Astrocyte (in vitro differentiated cells and primary cell): ENCODE data around the gene HAL. TPM values are rescaled to one million over a fixed set of nuclear protein-coding genes. Genes with fewer than 3 reads are reported as not detected.
A peak's percentile ranks its signal among the peaks of the same experiment; 100 is the strongest.

Experiments
- DNase-seq: peaks from one replicate; pipeline ENCODE4 v3.0.0-alpha.2; 2010; ENCODE audit warnings: low read depth
- FAIRE-seq: peaks from 2 replicates; lab custom pipeline; 2011; peaks lifted over from hg19 to GRCh38; lab: Jason Lieb, UNC
- H2AFZ ChIP-seq: 2 replicates; pipeline ENCODE4 v1.6.0; 2012; ENCODE audit warnings: low read depth, low read length, inconsistent platforms
- H3K27ac ChIP-seq: 2 replicates; pipeline ENCODE4 v1.5.1; 2011; ENCODE audit warnings: low read depth, low read length, inconsistent platforms
- H3K27me3 ChIP-seq: 2 replicates; pipeline ENCODE4 v1.6.0; 2011; ENCODE audit warnings: low read length, inconsistent platforms; ENCODE audit not compliant: insufficient read depth
- H3K36me3 ChIP-seq: 2 replicates; pipeline ENCODE4 v1.5.1; 2011; ENCODE audit warnings: low read length, inconsistent platforms; ENCODE audit not compliant: insufficient read depth
- H3K4me1 ChIP-seq: 2 replicates; pipeline ENCODE4 v1.5.1; 2011; ENCODE audit warnings: low read length, inconsistent platforms; ENCODE audit not compliant: insufficient read depth
- H3K4me2 ChIP-seq: 2 replicates; pipeline ENCODE4 v1.6.0; 2012; ENCODE audit warnings: low read length, inconsistent platforms
- H3K4me3 ChIP-seq: 2 replicates; pipeline ENCODE4 v1.5.1; 2011; ENCODE audit warnings: low read depth, mild to moderate bottlenecking, low read length, inconsistent platforms; ENCODE audit not compliant: insufficient read depth
- H3K79me2 ChIP-seq: 2 replicates; pipeline ENCODE4 v1.6.0; 2012; ENCODE audit warnings: mild to moderate bottlenecking, low read length, inconsistent platforms; ENCODE audit not compliant: insufficient read depth
- H3K9ac ChIP-seq: 2 replicates; pipeline ENCODE4 v1.6.0; 2012; ENCODE audit warnings: mild to moderate bottlenecking, low read length, inconsistent platforms
- H3K9me3 ChIP-seq: 2 replicates; pipeline ENCODE4 v1.5.1; 2012; ENCODE audit warnings: low read depth, mild to moderate bottlenecking, low read length, inconsistent platforms; ENCODE audit not compliant: insufficient read depth
- H4K20me1 ChIP-seq: 2 replicates; pipeline ENCODE4 v1.6.0; 2012; ENCODE audit warnings: low read length, inconsistent platforms; ENCODE audit not compliant: insufficient read depth
- H3K27ac Mint-ChIP-seq: one replicate; pipeline ENCODE4 v1.8.0; 2021; ENCODE audit warnings: mild to moderate bottlenecking, mixed read lengths; ENCODE audit not compliant: unreplicated experiment
- H3K27me3 Mint-ChIP-seq: one replicate; pipeline ENCODE4 v1.8.0; 2021; ENCODE audit warnings: low read depth, mixed read lengths; ENCODE audit not compliant: unreplicated experiment
- H3K36me3 Mint-ChIP-seq: one replicate; pipeline ENCODE4 v1.8.0; 2021; ENCODE audit warnings: low read depth, mixed read lengths; ENCODE audit not compliant: unreplicated experiment
- H3K4me1 Mint-ChIP-seq: one replicate; pipeline ENCODE4 v1.8.0; 2021; ENCODE audit warnings: low read depth, mixed read lengths; ENCODE audit not compliant: unreplicated experiment
- H3K4me3 Mint-ChIP-seq: one replicate; pipeline ENCODE4 v1.8.0; 2021; ENCODE audit warnings: mild to moderate bottlenecking, moderate library complexity, mixed read lengths; ENCODE audit not compliant: unreplicated experiment
- H3K9me3 Mint-ChIP-seq: one replicate; pipeline ENCODE4 v1.8.0; 2021; ENCODE audit warnings: mild to moderate bottlenecking, mixed read lengths; ENCODE audit not compliant: unreplicated experiment
- EZH2 ChIP-seq: IDR thresholded peaks from 2 replicates; pipeline ENCODE4 v1.6.1; 2012; ENCODE audit warnings: mild to moderate bottlenecking, low read length, inconsistent platforms; ENCODE audit not compliant: insufficient read depth
- total RNA-seq: library from RNA; stranded (reverse); gene quantifications from 2 replicates; pipeline ENCODE4 v1.2.1, GENCODE V29; 2021
- TF ChIP-seq, protein P1 (sequence below): IDR thresholded peaks from 2 replicates; pipeline ENCODE4 v1.5.1; 2011; ENCODE audit warnings: low read depth, mild to moderate bottlenecking, inconsistent platforms, low read length, moderate library complexity; ENCODE audit not compliant: insufficient read depth

The HAL gene
- total RNA-seq, 1 donor from 2014 or later: 0.20 TPM

DNA sequence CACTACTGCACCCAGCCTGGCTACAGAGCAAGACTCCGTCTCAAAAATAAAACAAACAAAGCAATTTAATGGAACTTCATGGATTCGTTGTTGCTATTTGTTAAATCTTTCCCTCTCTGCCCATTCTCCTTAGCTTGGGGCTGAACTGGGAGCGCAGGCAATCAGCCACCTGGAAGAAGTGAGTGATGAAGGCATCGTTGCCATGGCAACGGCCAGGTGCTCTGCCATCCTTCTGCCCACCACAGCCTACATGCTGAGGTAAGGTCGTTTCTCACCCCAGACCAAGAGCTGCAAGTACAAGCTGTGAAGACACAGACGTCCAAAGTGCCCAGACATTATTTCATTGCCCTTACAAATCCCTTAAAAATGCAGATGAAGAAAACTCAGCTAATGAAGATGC lies 33.9 kb downstream of the HAL start:
- Histone ChIP-seq H3K4me1 (no peaks in the 10 kb centered on the region), H3K9me3 (no peaks in the 10 kb centered on the region), H3K4me2 (no peak overlapping the region), H3K27me3 (peaks cover 3% of the 10 kb centered on the region), H3K4me3 (no peak overlapping the region), H3K27ac (no peak overlapping the region), H3K79me2 (no peaks in the 10 kb centered on the region), H3K9ac (no peak overlapping the region), H2AFZ (no peak overlapping the region), H4K20me1 (no peaks in the 10 kb centered on the region), H3K36me3 (no peaks in the 10 kb centered on the region)
- H3K27ac Mint-ChIP-seq: no peak overlapping the region
- H3K36me3 Mint-ChIP-seq: peaks cover 2% of the 10 kb centered on the region
- no peaks in the 10 kb centered on the region for H3K4me1 Mint-ChIP-seq
- no peaks in the 10 kb centered on the region for H3K9me3 Mint-ChIP-seq
- TF ChIP-seq, protein P1, sequence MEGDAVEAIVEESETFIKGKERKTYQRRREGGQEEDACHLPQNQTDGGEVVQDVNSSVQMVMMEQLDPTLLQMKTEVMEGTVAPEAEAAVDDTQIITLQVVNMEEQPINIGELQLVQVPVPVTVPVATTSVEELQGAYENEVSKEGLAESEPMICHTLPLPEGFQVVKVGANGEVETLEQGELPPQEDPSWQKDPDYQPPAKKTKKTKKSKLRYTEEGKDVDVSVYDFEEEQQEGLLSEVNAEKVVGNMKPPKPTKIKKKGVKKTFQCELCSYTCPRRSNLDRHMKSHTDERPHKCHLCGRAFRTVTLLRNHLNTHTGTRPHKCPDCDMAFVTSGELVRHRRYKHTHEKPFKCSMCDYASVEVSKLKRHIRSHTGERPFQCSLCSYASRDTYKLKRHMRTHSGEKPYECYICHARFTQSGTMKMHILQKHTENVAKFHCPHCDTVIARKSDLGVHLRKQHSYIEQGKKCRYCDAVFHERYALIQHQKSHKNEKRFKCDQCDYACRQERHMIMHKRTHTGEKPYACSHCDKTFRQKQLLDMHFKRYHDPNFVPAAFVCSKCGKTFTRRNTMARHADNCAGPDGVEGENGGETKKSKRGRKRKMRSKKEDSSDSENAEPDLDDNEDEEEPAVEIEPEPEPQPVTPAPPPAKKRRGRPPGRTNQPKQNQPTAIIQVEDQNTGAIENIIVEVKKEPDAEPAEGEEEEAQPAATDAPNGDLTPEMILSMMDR: no peak
- TF ChIP-seq EZH2: no peak
- peaks cover 5% of the 10 kb centered on the region for H3K27me3 Mint-ChIP-seq
- no peak overlapping the region for H3K4me3 Mint-ChIP-seq
- DNase-seq: no peak
- FAIRE-seq: no peak

DNA sequence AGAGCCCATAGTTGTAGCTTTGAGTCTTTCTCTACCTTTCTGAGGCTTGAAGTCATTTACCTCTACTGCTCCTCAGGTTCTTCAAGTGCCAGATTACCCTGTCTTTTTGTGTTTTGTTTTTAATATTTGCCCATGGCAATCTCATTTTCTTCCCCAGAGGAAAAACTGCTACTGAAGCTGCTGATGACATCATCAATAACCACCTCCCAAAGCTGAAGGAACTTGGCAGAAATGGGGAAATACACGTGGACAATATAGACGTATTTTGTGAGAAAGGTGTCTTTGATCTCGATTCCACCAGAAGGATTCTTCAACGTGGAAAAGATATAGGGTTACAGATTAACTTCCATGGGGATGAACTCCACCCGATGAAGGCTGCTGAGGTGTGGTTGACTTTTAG lies 35.9 kb downstream of the HAL start:
- Histone ChIP-seq H2AFZ (no peak overlapping the region), H3K4me1 (no peaks in the 10 kb centered on the region), H3K4me2 (no peak overlapping the region), H3K79me2 (no peaks in the 10 kb centered on the region), H3K4me3 (no peak overlapping the region), H3K9me3 (no peaks in the 10 kb centered on the region), H3K9ac (no peak overlapping the region), H3K27ac (no peak overlapping the region), H3K36me3 (no peaks in the 10 kb centered on the region), H4K20me1 (no peaks in the 10 kb centered on the region), H3K27me3 (peaks cover 3% of the 10 kb centered on the region)
- DNase-seq (no peak), FAIRE-seq (no peak)
- Mint-ChIP-seq H3K27me3 (peaks cover 6% of the 10 kb centered on the region), H3K4me1 (no peaks in the 10 kb centered on the region), H3K27ac (no peak overlapping the region), H3K9me3 (no peaks in the 10 kb centered on the region), H3K36me3 (no peaks in the 10 kb centered on the region), H3K4me3 (no peak overlapping the region)
- TF ChIP-seq EZH2: no peak
- TF ChIP-seq, protein P1: no peak

DNA sequence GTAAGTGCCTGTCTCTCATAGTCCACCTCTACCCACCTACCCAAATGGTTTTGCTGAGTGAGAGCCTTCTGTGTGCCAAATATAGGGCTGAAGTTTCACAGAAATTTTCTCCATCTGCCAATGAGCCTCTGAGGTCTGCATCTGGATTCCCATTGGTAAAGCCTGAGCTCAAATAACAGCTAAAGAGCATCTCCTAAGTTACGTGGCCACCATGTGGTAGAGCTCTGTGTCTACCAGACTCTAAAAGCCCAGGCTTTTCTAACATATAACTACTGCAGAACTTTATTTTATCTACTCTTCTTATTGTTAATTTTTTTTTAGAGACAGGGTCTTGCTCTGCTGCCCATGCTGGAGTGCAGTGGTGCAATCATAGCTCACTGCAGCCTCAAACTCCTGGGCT lies 37.0 kb downstream of the HAL start:
- H3K27me3 Mint-ChIP-seq: peaks cover 6% of the 10 kb centered on the region
- no peak overlapping the region for H3K4me3 Mint-ChIP-seq
- no peak for DNase-seq

More for the DNA sequence above, 37.0 kb downstream of the HAL start:
- no peaks in the 10 kb centered on the region for H3K4me1 Mint-ChIP-seq
- Histone ChIP-seq H3K4me3 (no peak overlapping the region), H3K9ac (no peak overlapping the region), H4K20me1 (no peaks in the 10 kb centered on the region), H3K27me3 (peaks cover 6% of the 10 kb centered on the region), H3K4me2 (no peak overlapping the region), H3K9me3 (no peaks in the 10 kb centered on the region), H2AFZ (no peak overlapping the region), H3K79me2 (no peaks in the 10 kb centered on the region), H3K4me1 (no peaks in the 10 kb centered on the region), H3K36me3 (no peaks in the 10 kb centered on the region), H3K27ac (no peak overlapping the region)
- no peak for FAIRE-seq
- no peak overlapping the region for H3K27ac Mint-ChIP-seq
- no peaks in the 10 kb centered on the region for H3K36me3 Mint-ChIP-seq
- TF ChIP-seq, protein P1: peak; percentile 13
- TF ChIP-seq EZH2: no peak
- no peaks in the 10 kb centered on the region for H3K9me3 Mint-ChIP-seq
